Activated CD4-positive, alpha-beta T cell treated with anti-CD3 and anti-CD28 coated beads for 4 hours (primary cell): Measurements from ENCODE around the gene KBTBD2.
A peak's percentile ranks its signal among the peaks of the same experiment; 100 is the strongest.
"Not testable (repeated sequence)": the region's sequence is repeated elsewhere in the genome, so short reads cannot be mapped to it uniquely, and the experiment has no call there.

Experiments
- DNase-seq, 2 donors: peaks; one replicate each; pipeline ENCODE4 v3.0.0-alpha.2; 2020

KBTBD2 gene

GRCh38 chr7:32848655-32849054 is 42.9 kb downstream of the KBTBD2 start:
- not testable (repeated sequence) for DNase-seq

GRCh38 chr7:32846630-32847225 is 44.8 kb downstream of the KBTBD2 start:
- DNase-seq, result peak; percentile 89 to 94

GRCh38 chr7:32844748-32845147 is 46.8 kb downstream of the KBTBD2 start:
- DNase-seq, result not testable (repeated sequence)

GRCh38 chr7:32843763-32844162 is 47.8 kb downstream of the KBTBD2 start:
- DNase-seq, result not testable (repeated sequence)

- not testable (repeated sequence) for DNase-seq
Observed at GRCh38 chr7:32839846-32840245, 51.7 kb downstream of the KBTBD2 start.

- not testable (repeated sequence) for DNase-seq
Observed at GRCh38 chr7:32828996-32829752, 62.4 kb downstream of the KBTBD2 start.
